ENCODE results near the gene HNRNPA2B1. TPM values are rescaled to one million over a fixed set of nuclear protein-coding genes. Genes with fewer than 3 reads are reported as not detected.

The HNRNPA2B1 gene
- total RNA-seq, 1 donor from 2014 or later: 287 TPM

- H3K4me3 ChIP-seq (ENCODE audit: low read depth, low read length): no peak overlapping the region
These were observed 8.0 kb downstream of the HNRNPA2B1 start for GRCh38 chr7:26192485-26193087.

DNA sequence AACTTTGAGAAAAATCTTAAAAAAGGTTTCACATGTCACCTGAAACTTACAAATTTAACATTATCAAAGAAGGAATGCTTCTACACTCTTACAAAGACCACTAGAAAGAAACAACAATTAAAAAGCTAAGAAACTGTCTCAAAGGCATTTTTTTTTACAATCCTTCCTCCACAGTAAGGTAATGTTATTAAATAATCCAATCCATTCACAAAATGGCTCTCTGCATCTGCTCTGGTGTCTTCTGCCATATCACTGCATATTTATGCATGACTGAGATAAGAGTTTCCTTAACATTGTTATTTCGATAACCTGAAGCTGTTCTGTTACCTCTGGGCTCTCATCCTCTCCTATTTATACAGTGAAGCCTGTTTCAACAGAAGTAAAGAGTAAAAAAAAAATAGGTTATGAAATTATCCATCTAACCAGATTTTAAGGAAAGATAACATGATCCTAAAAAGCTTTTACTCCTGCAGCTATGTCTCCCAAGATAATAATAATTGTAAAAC lies 8.5 kb downstream of the HNRNPA2B1 start:
- H3K4me3 ChIP-seq (ENCODE audit: low read depth, low read length): no peak overlapping the region
- TF ChIP-seq CTCF (conservative IDR thresholded peaks at IDR 0.05; ENCODE audit: low read depth, low read length): no peak
- DNase-seq (ENCODE audit: low read depth): no peak

More at GRCh38 chr7:26192485-26193087, 8.0 kb downstream of the HNRNPA2B1 start:
- no peak for TF ChIP-seq CTCF (conservative IDR thresholded peaks at IDR 0.05; ENCODE audit: low read depth, low read length)
- no peak for DNase-seq (ENCODE audit: low read depth)

GRCh38 chr7:26191233-26191973 lies 9.1 kb downstream of the HNRNPA2B1 start:
- H3K4me3 ChIP-seq (ENCODE audit: low read depth, low read length): no peak overlapping the region
- no peak for DNase-seq (ENCODE audit: low read depth)
- TF ChIP-seq CTCF (conservative IDR thresholded peaks at IDR 0.05; ENCODE audit: low read depth, low read length): no peak

DNA sequence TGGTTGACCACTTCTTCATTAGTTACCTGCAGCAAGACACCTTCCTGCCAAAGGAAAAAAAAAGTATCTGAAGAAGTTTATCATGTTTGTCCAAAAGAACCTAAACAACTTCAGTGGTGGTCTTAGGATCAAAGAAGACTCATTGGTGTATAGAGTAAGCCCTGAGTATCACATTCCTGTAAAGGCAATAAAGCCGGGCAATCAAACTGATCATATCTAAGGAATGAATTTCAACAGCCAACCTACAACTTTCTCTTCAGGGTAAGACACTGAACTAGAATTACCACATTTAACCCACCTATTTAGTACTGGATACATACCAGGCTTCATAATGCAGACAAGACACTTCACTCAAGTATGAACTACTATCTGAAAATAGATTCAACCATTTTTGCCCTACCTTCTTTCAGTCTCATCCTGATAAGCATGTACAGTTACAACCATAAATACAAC lies 10.1 kb downstream of the HNRNPA2B1 start:
- no peak for TF ChIP-seq CTCF (conservative IDR thresholded peaks at IDR 0.05; ENCODE audit: low read depth, low read length)
- no peak for DNase-seq (ENCODE audit: low read depth)
- no peak overlapping the region for H3K4me3 ChIP-seq (ENCODE audit: low read depth, low read length)

DNA sequence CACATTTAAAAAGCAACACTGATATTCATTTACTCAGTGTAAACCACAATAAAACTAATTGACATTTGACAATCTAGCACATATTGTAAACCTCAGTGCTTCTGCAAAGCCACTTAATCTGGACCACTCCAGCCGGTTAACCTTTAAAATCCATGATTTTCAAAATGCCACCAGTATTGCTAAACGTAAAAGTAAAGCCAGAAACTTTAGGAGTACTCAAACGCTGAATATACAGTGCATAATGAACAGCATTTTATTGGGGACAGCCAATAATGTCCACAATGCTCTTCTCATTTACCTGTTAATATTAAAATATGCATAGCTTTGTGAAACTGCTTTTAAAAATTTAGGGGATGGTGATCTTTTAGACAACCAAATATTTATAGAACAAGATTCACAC lies 10.8 kb downstream of the HNRNPA2B1 start:
- no peak overlapping the region for H3K4me3 ChIP-seq (ENCODE audit: low read depth, low read length)
- TF ChIP-seq CTCF (conservative IDR thresholded peaks at IDR 0.05; ENCODE audit: low read depth, low read length): no peak

GRCh38 chr7:26188957-26189541 lies 11.5 kb downstream of the HNRNPA2B1 start:
- TF ChIP-seq CTCF (conservative IDR thresholded peaks at IDR 0.05; ENCODE audit: low read depth, low read length): no peak
- H3K4me3 ChIP-seq (ENCODE audit: low read depth, low read length): no peak overlapping the region
- DNase-seq (ENCODE audit: low read depth): no peak

More for the DNA sequence above, 10.8 kb downstream of the HNRNPA2B1 start:
- DNase-seq (ENCODE audit: low read depth): no peak

Data from epithelial cell of proximal tubule (primary cell).